GM12874 (cell line): ENCODE data around the gene TRNP1.

Experiments used
- CTCF ChIP-seq: IDR thresholded peaks from 2 replicates; pipeline ENCODE4 v1.5.1; 2011; ENCODE audit warnings: low read depth, mild to moderate bottlenecking, control low read depth, low read length, moderate library complexity; ENCODE audit not compliant: insufficient read depth

Gene TRNP1

GRCh38 chr1:27011976-27012563 lies 18.6 kb downstream of the TRNP1 start:
- no peak for TF ChIP-seq CTCF

- no peak for TF ChIP-seq CTCF
Measured at GRCh38 chr1:27015260-27015659, 21.8 kb downstream of the TRNP1 start.

- no peak for TF ChIP-seq CTCF
Measured at GRCh38 chr1:27016376-27016775, 22.9 kb downstream of the TRNP1 start.

GRCh38 chr1:27017207-27017606 lies 23.7 kb downstream of the TRNP1 start:
- no peak for TF ChIP-seq CTCF

GRCh38 chr1:27018316-27018715 lies 24.8 kb downstream of the TRNP1 start:
- TF ChIP-seq CTCF: no peak

GRCh38 chr1:27021354-27022031 lies 28.0 kb downstream of the TRNP1 start:
- no peak for TF ChIP-seq CTCF

- TF ChIP-seq CTCF: no peak
Measured at GRCh38 chr1:27025718-27026117, 32.2 kb downstream of the TRNP1 start.
